GM12875 (cell line): ENCODE results near the gene BAD.

Experiments
- H3K4me3 ChIP-seq: one replicate; pipeline ENCODE4 v1.5.1; 2011; ENCODE audit warnings: low read depth, low read length, control low read depth
- TF ChIP-seq, protein P1 (sequence below): IDR thresholded peaks from 2 replicates; pipeline ENCODE4 v1.5.1; 2011; ENCODE audit warnings: low read depth, mild to moderate bottlenecking, control low read depth, inconsistent platforms, low read length, moderate library complexity, borderline replicate concordance; ENCODE audit not compliant: insufficient read depth

Gene BAD

DNA sequence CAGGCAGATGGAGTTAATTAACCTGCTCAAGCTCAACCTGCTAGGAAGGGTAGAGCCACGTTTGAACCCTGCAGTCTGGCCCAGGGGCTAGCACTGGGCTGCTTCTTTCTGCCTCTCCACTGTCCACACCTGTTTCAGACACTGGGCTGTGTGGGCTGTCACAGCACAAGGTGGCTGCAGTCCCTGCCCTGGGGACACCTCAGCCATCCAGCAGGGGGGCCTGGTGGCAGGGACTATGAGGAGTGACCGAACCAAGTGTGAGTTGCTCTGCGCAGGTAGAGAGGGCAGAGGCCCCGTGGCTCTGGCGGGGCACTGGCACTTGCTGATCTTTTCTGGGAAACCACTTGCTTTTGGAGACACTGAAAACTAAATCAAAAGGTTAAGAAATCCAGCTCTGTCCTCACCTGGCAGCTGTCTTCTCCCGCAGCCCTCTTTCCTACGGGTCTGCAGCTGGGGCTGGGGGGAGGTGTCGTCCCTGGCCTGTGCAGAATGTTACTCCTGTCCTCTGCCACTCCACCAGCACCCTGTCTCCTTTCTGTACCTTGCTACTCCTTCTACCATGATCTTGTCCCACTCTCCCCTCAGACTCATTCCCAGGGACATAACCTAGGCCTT lies 5.8 kb downstream of the BAD start:
- no peak overlapping the region for H3K4me3 ChIP-seq
- TF ChIP-seq, protein P1, sequence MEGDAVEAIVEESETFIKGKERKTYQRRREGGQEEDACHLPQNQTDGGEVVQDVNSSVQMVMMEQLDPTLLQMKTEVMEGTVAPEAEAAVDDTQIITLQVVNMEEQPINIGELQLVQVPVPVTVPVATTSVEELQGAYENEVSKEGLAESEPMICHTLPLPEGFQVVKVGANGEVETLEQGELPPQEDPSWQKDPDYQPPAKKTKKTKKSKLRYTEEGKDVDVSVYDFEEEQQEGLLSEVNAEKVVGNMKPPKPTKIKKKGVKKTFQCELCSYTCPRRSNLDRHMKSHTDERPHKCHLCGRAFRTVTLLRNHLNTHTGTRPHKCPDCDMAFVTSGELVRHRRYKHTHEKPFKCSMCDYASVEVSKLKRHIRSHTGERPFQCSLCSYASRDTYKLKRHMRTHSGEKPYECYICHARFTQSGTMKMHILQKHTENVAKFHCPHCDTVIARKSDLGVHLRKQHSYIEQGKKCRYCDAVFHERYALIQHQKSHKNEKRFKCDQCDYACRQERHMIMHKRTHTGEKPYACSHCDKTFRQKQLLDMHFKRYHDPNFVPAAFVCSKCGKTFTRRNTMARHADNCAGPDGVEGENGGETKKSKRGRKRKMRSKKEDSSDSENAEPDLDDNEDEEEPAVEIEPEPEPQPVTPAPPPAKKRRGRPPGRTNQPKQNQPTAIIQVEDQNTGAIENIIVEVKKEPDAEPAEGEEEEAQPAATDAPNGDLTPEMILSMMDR: no peak

DNA sequence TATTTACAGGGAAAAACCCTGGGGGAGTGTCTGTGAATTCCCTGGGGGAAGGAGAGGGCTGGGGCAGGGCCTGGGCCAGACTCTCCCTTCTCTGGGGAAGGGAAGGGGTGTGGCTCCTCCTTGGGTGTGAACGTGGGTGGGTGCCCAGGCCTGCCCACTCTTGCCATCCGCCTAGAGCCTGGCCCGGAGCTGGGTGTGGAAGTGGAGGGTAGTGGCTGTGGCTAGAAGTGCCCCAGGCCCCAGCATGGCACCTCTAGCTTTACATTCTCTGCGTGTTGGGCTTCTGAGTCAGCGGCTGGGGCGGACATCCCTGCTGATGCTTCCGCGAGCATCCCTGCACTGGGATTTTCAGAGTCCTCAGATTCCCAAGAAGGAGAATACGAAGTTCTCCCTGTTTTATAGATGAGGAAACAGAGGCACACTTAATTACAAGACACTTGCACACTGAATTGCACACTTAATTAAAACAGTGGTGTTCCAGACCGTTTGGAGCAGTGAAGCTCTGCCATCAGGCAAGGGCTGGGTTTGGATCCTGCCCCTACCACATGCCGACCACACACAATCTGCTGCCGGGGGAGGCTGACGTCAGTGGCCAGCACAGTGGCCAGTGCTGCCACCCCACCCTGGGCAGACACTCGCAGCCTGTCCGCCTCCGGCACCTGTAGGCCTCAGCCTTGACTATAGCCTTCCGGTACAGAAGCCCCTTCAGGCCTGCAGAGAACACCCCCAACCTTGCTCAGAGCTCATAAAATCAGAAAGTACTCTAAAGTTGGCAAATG lies 7.6 kb downstream of the BAD start:
- H3K4me3 ChIP-seq: no peak overlapping the region
- TF ChIP-seq, protein P1: no peak

DNA sequence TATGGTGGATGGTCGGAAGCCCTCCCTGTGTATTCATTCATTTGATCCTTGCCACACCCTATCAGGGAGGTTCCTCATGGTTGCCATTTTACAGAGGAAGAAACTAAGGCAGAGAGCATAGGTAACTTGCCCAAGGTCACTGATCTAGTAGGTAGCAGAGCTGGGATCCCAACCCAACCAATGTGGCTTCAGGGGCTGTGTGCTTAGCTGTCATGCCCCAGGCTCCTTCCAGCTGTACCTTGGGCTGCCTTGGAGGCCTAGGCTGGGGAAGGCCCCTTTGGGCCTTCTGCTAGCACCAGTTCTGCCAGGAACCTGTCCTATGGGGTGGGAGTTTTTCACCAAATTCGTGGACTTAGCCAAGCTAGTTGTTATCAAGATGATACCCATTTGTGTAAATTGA lies 8.6 kb downstream of the BAD start:
- TF ChIP-seq, protein P1: no peak

DNA sequence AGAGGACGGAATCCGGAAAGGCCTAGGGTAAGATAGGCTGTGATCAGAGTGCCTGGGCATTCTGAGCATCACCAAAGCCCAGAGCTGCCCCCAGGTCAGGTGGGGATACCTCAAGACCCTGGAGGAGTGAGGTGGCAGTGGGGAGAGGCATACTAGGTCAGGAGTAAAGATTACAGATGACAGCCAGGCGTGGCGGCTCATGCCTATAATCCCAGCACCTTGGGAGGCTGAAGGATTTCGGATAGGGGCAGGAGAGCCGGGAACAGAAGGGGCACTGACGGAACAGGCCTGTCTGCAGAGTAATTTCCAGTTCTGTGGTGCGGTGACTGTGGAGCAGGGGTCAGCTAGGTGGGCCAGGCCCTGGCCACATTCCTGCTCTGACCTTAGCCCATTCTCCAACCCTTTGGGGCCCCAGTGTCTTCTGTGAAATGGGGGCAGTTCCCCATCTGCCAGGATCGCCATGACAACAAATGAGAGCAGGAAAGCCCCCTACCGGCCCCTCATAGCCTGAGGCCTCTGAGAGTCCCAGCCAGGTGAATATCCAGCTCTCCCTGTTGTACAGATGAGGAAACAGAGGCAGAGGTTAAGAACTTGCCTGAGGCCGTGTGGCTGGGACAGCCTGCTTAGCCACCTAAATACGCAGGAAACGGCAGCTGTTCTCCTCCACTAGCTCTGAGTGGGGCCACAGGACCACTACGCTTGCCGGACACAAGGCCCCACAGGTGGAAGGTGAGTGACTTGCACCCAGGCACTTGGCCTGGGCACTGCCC lies 9.2 kb downstream of the BAD start:
- TF ChIP-seq, protein P1: no peak
- H3K4me3 ChIP-seq: no peak overlapping the region

More for the DNA sequence above, 8.6 kb downstream of the BAD start:
- H3K4me3 ChIP-seq: no peak overlapping the region

DNA sequence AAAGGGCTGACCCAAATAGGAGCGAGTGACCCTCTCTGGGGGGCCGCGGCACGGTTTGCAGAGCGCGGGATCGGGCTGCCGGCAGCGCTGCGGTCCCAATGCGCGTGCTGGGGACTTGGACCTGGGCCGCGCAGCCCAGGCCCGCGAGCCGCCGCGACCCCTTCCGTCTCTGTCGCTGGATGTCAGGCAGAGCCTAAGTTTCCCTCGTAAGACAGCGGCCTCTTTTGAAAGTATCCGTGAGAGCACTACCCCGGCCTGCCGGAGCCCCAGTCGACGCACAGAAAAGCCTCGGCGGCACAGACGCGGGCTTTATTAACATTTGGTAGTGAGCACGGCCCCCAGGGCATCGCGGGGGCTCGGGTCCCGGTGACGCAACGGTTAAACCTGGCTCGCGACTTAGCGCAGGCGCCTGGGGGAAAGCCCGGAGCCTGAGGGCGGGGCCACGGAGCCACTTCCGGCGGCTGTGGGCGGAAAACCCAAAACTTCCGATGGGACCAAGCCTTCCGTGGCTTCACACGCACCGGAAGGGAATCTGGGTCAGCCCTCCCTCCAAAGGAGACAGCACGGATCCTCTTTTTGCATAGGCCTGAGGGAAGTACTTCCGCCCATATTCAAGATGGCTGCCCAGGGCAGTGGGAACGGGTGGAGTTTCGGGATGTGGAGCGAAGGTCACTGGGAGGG lies 14.8 kb downstream of the BAD start:
- TF ChIP-seq, protein P1: 0 out of 2 replicates have a peak, but pooled peaks have one; percentile 1
- peak overlapping the region; percentile 76 for H3K4me3 ChIP-seq

DNA sequence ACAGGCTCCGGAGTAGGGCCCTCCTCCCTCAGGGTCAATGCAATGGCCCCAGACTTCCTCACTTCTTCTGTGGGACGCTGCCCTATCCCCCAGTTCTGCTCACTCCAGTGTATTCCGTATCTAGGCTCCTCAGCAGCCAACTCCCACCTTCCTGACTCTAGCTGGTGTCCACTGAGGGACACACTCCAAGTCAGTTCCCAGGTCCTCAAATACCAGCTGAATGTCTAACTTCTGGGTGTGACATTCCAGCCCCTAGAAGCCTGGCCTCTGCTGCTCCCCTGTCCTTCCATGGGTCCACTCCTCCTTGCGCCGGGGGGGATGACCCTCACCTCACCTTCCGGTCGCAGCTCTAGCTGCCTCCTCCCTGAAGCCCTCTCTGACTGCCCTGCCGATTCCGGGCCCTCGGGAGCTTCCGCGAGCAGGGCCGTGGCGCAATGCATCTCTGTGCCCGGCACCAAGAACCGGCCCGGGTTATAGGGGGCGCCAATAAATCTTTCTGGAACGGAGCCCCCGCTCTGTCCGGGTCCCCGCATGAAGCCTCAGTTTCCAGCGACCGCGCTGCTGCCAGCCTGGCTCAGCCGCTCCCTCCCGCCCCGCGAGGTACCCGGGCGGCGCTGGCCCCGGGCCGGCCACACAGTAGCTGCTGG lies 15.4 kb downstream of the BAD start:
- TF ChIP-seq, protein P1: no peak
- H3K4me3 ChIP-seq: peak overlapping the region; percentile 76
